A549 (cell line): ENCODE results near the gene PEPD. TPM values are rescaled to one million over a fixed set of nuclear protein-coding genes. Genes with fewer than 3 reads are reported as not detected.

Experiments used
- ATAC-seq, 2 experiments: fragments of 200-7000 bp in 1 of 2; fragments of >200 bp in 1 of 2; cut with Nextera tagmentation in 1 of 2; cut with Tn5 transposase in 1 of 2; 3 replicates each; pipeline versions ENCODE4 v1.8.0 to v1.9.1; 2018 to 2020; ENCODE audit warnings: mild to moderate bottlenecking in 1 of 2, moderate library complexity in 1 of 2
- CTCF ChIA-PET: fragments of 300-600 bp; sonication (Branson Sonifier 250); formaldehyde crosslinking; extraction: SDS; loops from one replicate; lab custom pipeline; 2021; ENCODE audit warnings: antibody characterized with exemption, inconsistent platforms; lab: Yijun Ruan, JAX
- POLR2A ChIA-PET: fragments of 350-600 bp; formaldehyde crosslinking; extraction: SDS; loops from one replicate; lab custom pipeline; 2021; ENCODE audit warnings: antibody characterized with exemption, inconsistent platforms; lab: Yijun Ruan, JAX
- DNase-seq, 2 experiments: peaks; one replicate each; pipeline versions ENCODE4 v3.0.0 to v3.0.0-alpha.2; 2011 to 2016; ENCODE audit warnings: low read depth in 1 of 2, low spot score in 1 of 2
- FAIRE-seq: peaks from 2 replicates; lab custom pipeline; 2011; peaks lifted over from hg19 to GRCh38; lab: Jason Lieb, UNC
- H3K27ac ChIP-seq, 2 experiments: fragments of >200 bp; sonication (Bioruptor Twin); formaldehyde crosslinking; 3 replicates each; pipeline ENCODE4 v1.5.1; 2016 to 2017
- H3K4me1 ChIP-seq: fragments of >200 bp; sonication (Bioruptor Twin); formaldehyde crosslinking; 3 replicates; pipeline ENCODE4 v1.6.1; 2016
- H3K4me2 ChIP-seq: fragments of >200 bp; sonication (Bioruptor Twin); formaldehyde crosslinking; 3 replicates; pipeline ENCODE4 v1.6.1; 2016
- H3K4me3 ChIP-seq: fragments of >200 bp; sonication (Bioruptor Twin); formaldehyde crosslinking; 3 replicates; pipeline ENCODE4 v1.5.1; 2016
- H3K9me3 ChIP-seq: fragments of >200 bp; sonication (Bioruptor Twin); formaldehyde crosslinking; 3 replicates; pipeline ENCODE4 v1.6.1; 2016
- BHLHE40 ChIP-seq: IDR thresholded peaks from 2 replicates; pipeline ENCODE4 v1.6.1; 2012; ENCODE audit warnings: low read depth, low read length, inconsistent platforms
- CBX8 ChIP-seq: fragments of 200-600 bp; sonication (generic); IDR thresholded peaks from 2 replicates; pipeline ENCODE4 v1.6.1; 2016
- CHD4 ChIP-seq: fragments of 200-600 bp; sonication (generic); IDR thresholded peaks from 2 replicates; pipeline ENCODE4 v1.6.1; 2016; ENCODE audit warnings: antibody characterized with exemption, mild to moderate bottlenecking, borderline replicate concordance
- EHMT2 ChIP-seq: fragments of 200-600 bp; sonication (generic); IDR thresholded peaks from 2 replicates; pipeline ENCODE4 v1.6.1; 2016; ENCODE audit warnings: antibody characterized with exemption, low read depth, mild to moderate bottlenecking, moderate library complexity
- EP300 ChIP-seq, 2 experiments: fragments of >200 bp; sonication (Bioruptor Twin); formaldehyde crosslinking; IDR thresholded peaks; 2 replicates in 1 of 2; 3 replicates in 1 of 2; pipeline ENCODE4 v1.6.1; 2016 to 2017
- FOSB ChIP-seq: fragments of 250-450 bp; sonication (Bioruptor Pico); IDR thresholded peaks from 2 replicates; pipeline ENCODE4 v1.5.0; 2020; ENCODE audit warnings: mild to moderate bottlenecking, moderate library complexity
- GATA3 ChIP-seq: IDR thresholded peaks from 2 replicates; pipeline ENCODE4 v1.6.1; 2012; ENCODE audit warnings: borderline replicate concordance
- HDAC2 ChIP-seq: fragments of 200-600 bp; sonication (generic); IDR thresholded peaks from 2 replicates; pipeline ENCODE4 v1.6.1; 2016
- HEYL ChIP-seq: fragments of 250-450 bp; sonication (Bioruptor Pico); IDR thresholded peaks from 2 replicates; pipeline ENCODE4 v1.8.0; 2021; ENCODE audit warnings: mild to moderate bottlenecking, moderate library complexity
- HOXA7 ChIP-seq: fragments of 250-450 bp; sonication (Bioruptor Pico); IDR thresholded peaks from 2 replicates; pipeline ENCODE4 v1.5.0; 2020; ENCODE audit warnings: mild to moderate bottlenecking, moderate library complexity
- JUNB ChIP-seq: fragments of >200 bp; sonication (Bioruptor Twin); formaldehyde crosslinking; IDR thresholded peaks from 2 replicates; pipeline ENCODE4 v1.6.1; 2016
- MAFK ChIP-seq: fragments of 450-650 bp; IDR thresholded peaks from 2 replicates; pipeline ENCODE4 v1.6.1; 2014; ENCODE audit not compliant: partially characterized antibody
- MAZ ChIP-seq: fragments of 150-350 bp; IDR thresholded peaks from 2 replicates; pipeline ENCODE4 v1.6.1; 2014; ENCODE audit warnings: antibody characterized with exemption, low read depth, low read length, borderline replicate concordance
- MYC ChIP-seq: IDR thresholded peaks from 2 replicates; pipeline ENCODE4 v1.6.1; 2012; ENCODE audit warnings: mild to moderate bottlenecking, inconsistent platforms, low read length, improper control_type of control experiment, borderline replicate concordance
- PHF8 ChIP-seq: fragments of 200-600 bp; sonication (generic); IDR thresholded peaks from 2 replicates; pipeline ENCODE4 v1.6.1; 2016; ENCODE audit warnings: low read depth, mild to moderate bottlenecking, antibody characterized with exemption, moderate library complexity, borderline replicate concordance
- POLR2A ChIP-seq: IDR thresholded peaks from 2 replicates; pipeline ENCODE4 v1.6.1; 2012; ENCODE audit warnings: mild to moderate bottlenecking, low read length
- POLR2AphosphoS2 ChIP-seq: conservative IDR thresholded peaks from 2 replicates; pipeline ENCODE4 v1.6.1; 2012; ENCODE audit warnings: low read length, improper control_type of control experiment, inconsistent platforms
- RAD21 ChIP-seq, 2 experiments: fragments of >200 bp in 1 of 2; sonication (Bioruptor Twin) in 1 of 2; formaldehyde crosslinking in 1 of 2; IDR thresholded peaks in 1 of 2; conservative IDR thresholded peaks in 1 of 2; 2 replicates in 1 of 2; 3 replicates in 1 of 2; pipeline ENCODE4 v1.6.1; 2012 to 2018; ENCODE audit warnings: inconsistent platforms in 1 of 2
- RARB ChIP-seq: fragments of 250-450 bp; sonication (Bioruptor Pico); IDR thresholded peaks from 2 replicates; pipeline ENCODE4 v1.8.0; 2021; ENCODE audit warnings: mild to moderate bottlenecking, moderate library complexity
- RCOR1 ChIP-seq: fragments of 150-350 bp; IDR thresholded peaks from 2 replicates; pipeline ENCODE4 v1.6.1; 2014; ENCODE audit warnings: antibody characterized with exemption, low read length, low read depth
- RFX5 ChIP-seq: fragments of 450-650 bp; IDR thresholded peaks from 2 replicates; pipeline ENCODE4 v1.7.1; 2014; ENCODE audit warnings: antibody characterized with exemption, mild to moderate bottlenecking, moderate library complexity
- RNF2 ChIP-seq: fragments of 200-600 bp; sonication (generic); IDR thresholded peaks from 2 replicates; pipeline ENCODE4 v1.6.1; 2016; ENCODE audit warnings: low read depth, mild to moderate bottlenecking, antibody characterized with exemption, moderate library complexity, borderline replicate concordance
- TFCP2L1 ChIP-seq: fragments of 250-450 bp; sonication (Bioruptor Pico); IDR thresholded peaks from 2 replicates; pipeline ENCODE4 v1.5.0; 2021; ENCODE audit warnings: mild to moderate bottlenecking
- TP53 ChIP-seq: fragments of 250-450 bp; sonication (Bioruptor Pico); IDR thresholded peaks from 2 replicates; pipeline ENCODE4 v1.5.0; 2021; ENCODE audit warnings: mild to moderate bottlenecking, moderate library complexity
- WGBS: methylation state at CpG from one replicate; pipeline ENCODE4 v1.1.6; 2017; ENCODE audit errors: missing lambda C conversion rate; 5-methylcytosine and 5-hydroxymethylcytosine counted together
- polyA plus RNA-seq, 4 experiments: library from polyadenylated mRNA; depleted of rRNA in 3 of 4; stranded (reverse); fragments of >200 nt; fragmentation: RNase III in 1 of 4; extraction: RNeasy Plus Mini Kit Qiagen cat#74134 plus additional on column Dnase treatment in 1 of 4; gene quantifications; 2 replicates in 3 of 4; 3 replicates in 1 of 4; pipeline ENCODE4 v1.2.3, GENCODE V29; 2011 to 2017
- TF ChIP-seq, protein P1 (sequence below): fragments of 200-600 bp; sonication (generic); IDR thresholded peaks from 2 replicates; pipeline ENCODE4 v1.6.1; 2016; ENCODE audit warnings: antibody characterized with exemption, mild to moderate bottlenecking, moderate library complexity
- TF ChIP-seq, protein P2 (sequence below): fragments of 250-450 bp; sonication (Bioruptor Pico); IDR thresholded peaks from 2 replicates; pipeline ENCODE4 v1.5.0; 2021; ENCODE audit warnings: mild to moderate bottlenecking, moderate library complexity, borderline replicate concordance

Gene PEPD
- polyA plus RNA-seq, 2 of the 4 experiments (the other 2 are of a cell fraction) = 85.5 to 100 TPM

DNA sequence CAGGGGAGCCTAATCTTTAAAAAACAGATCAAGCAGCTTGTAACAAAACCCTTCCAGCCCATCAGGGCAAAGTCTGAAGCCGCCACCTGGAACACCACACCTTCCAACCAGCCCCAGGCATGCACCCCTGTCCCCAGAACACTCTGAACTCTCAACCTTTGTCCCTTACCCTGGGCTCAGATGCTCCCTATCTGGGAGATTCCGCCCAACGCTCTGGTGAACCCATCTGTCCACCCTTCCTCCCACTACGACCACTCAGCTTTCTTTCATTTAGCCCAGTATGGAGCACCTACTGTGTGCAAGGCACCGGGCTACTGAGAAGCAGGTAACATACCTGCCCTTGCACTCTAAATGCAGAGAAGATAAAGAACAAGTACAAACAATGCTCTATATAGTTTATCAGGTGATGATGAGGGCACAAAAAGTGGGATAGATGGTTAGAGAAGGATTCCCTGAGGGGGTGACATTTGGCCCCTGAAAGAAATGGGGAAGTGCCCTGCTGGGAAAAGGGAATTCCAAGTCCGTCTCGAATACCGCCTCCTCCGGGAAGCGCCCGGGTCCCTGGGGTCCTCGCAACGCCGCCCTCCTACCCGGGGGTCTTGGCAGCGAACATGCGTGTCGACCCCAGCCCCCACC is 629 bp downstream of the PEPD start:
- FAIRE-seq (peak; percentile 7), DNase-seq (peak in 1 of 2 experiments; percentile 53), ATAC-seq (peak in 1 of 2 experiments; percentile 1; a peak in 1 of 6 replicates)
- Histone ChIP-seq H3K4me3 (peak overlapping the region; percentile 91), H3K4me1 (peaks cover 7% of the 10 kb centered on the region), H3K9me3 (no peaks in the 10 kb centered on the region), H3K4me2 (peak overlapping the region; percentile 97), H3K27ac (peak overlapping the region; percentile 76 to 86)
- CTCF ChIA-PET = interaction anchor here (0.6 to 2.8 kb wide), 13 partner anchors 10 to 545 kb away, joined by 3 to 10 read pairs (median 4); no protein-coding TSS in a partner anchor
- POLR2A ChIA-PET = interaction anchor here (0.6 to 1.9 kb wide), 9 partner anchors 9 to 1117 kb away, joined by 3 to 13 read pairs (median 3); partner anchors contain the start of genes CEBPG and KCTD15
- TF ChIP-seq MAZ (no peak), RCOR1 (no peak), CHD4 (no peak), HEYL (CRISPR knock-in tag) (no peak), TFCP2L1 (CRISPR knock-in tag) (no peak), PHF8 (no peak), FOSB (CRISPR knock-in tag) (no peak), HOXA7 (CRISPR knock-in tag) (no peak), EP300 (IDR thresholded peaks at IDR 0.05) (no peak), RFX5 (no peak), RAD21 (conservative IDR thresholded peaks at IDR 0.05 in 1 of 2, IDR thresholded peaks at IDR 0.05 in 1 of 2) (no peak), MYC (no peak), BHLHE40 (no peak), GATA3 (no peak), CBX8 (no peak), MAFK (no peak), RNF2 (no peak)
- TF ChIP-seq, protein P1, sequence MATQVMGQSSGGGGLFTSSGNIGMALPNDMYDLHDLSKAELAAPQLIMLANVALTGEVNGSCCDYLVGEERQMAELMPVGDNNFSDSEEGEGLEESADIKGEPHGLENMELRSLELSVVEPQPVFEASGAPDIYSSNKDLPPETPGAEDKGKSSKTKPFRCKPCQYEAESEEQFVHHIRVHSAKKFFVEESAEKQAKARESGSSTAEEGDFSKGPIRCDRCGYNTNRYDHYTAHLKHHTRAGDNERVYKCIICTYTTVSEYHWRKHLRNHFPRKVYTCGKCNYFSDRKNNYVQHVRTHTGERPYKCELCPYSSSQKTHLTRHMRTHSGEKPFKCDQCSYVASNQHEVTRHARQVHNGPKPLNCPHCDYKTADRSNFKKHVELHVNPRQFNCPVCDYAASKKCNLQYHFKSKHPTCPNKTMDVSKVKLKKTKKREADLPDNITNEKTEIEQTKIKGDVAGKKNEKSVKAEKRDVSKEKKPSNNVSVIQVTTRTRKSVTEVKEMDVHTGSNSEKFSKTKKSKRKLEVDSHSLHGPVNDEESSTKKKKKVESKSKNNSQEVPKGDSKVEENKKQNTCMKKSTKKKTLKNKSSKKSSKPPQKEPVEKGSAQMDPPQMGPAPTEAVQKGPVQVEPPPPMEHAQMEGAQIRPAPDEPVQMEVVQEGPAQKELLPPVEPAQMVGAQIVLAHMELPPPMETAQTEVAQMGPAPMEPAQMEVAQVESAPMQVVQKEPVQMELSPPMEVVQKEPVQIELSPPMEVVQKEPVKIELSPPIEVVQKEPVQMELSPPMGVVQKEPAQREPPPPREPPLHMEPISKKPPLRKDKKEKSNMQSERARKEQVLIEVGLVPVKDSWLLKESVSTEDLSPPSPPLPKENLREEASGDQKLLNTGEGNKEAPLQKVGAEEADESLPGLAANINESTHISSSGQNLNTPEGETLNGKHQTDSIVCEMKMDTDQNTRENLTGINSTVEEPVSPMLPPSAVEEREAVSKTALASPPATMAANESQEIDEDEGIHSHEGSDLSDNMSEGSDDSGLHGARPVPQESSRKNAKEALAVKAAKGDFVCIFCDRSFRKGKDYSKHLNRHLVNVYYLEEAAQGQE = no peak
- TF ChIP-seq, protein P2, sequence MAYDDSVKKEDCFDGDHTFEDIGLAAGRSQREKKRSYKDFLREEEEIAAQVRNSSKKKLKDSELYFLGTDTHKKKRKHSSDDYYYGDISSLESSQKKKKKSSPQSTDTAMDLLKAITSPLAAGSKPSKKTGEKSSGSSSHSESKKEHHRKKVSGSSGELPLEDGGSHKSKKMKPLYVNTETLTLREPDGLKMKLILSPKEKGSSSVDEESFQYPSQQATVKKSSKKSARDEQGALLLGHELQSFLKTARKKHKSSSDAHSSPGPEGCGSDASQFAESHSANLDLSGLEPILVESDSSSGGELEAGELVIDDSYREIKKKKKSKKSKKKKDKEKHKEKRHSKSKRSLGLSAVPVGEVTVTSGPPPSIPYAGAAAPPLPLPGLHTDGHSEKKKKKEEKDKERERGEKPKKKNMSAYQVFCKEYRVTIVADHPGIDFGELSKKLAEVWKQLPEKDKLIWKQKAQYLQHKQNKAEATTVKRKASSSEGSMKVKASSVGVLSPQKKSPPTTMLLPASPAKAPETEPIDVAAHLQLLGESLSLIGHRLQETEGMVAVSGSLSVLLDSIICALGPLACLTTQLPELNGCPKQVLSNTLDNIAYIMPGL (CRISPR knock-in tag) = no peak
- WGBS = 15% methylated on average over 17 of the region's 18 CpGs

- no peak overlapping the region for H3K27ac ChIP-seq
- no peaks in the 10 kb centered on the region for H3K9me3 ChIP-seq
- ChIA-PET POLR2A (interaction anchor here (0.7 to 1.9 kb wide), 4 partner anchors 8 to 343 kb away, joined by 3 to 5 read pairs (median 4); no protein-coding TSS in a partner anchor), CTCF (interaction anchor here (0.7 to 2.8 kb wide), 10 partner anchors 9 to 544 kb away, joined by 3 to 10 read pairs (median 4); no protein-coding TSS in a partner anchor)
- WGBS = 68% methylated on average over 4 of the region's 4 CpGs
- H3K4me1 ChIP-seq = peaks cover 7% of the 10 kb centered on the region
- no peak overlapping the region for H3K4me3 ChIP-seq
- DNase-seq (no peak), ATAC-seq (no peak), FAIRE-seq (no peak)
- H3K4me2 ChIP-seq = peak overlapping the region; percentile 97
- TF ChIP-seq HEYL (CRISPR knock-in tag) (no peak), RARB (CRISPR knock-in tag) (no peak), EHMT2 (no peak), BHLHE40 (no peak), POLR2A (no peak), CHD4 (no peak), TP53 (CRISPR knock-in tag) (no peak), RCOR1 (no peak), JUNB (no peak), HDAC2 (no peak), POLR2AphosphoS2 (no peak), MAFK (no peak)
- TF ChIP-seq, protein P2 (CRISPR knock-in tag) = no peak
Observed at GRCh38 chr19:33520048-33520643, 1.4 kb downstream of the PEPD start.
